ENCODE data around the gene OPCML.

Gene OPCML

GRCh38 chr11:132943357-132943705, 589.0 kb downstream of the OPCML start:
- no peak overlapping the region for H3K9ac ChIP-seq (ENCODE audit: low read length)
- TF ChIP-seq EZH2phosphoT487 (conservative IDR thresholded peaks at IDR 0.05; ENCODE audit: low read length) (no peak), CTCF (IDR thresholded peaks at IDR 0.05; ENCODE audit: insufficient read depth, low read length, poor library complexity, severe bottlenecking) (no peak)
- H3K9me2 ChIP-seq (replicated peaks; ENCODE audit: insufficient read depth, low read length), result no peaks in the 10 kb centered on the region
- no peak overlapping the region for H3K4me2 ChIP-seq (ENCODE audit: low read depth, low read length, poor library complexity, severe bottlenecking)
- H3F3A ChIP-seq (ENCODE audit: insufficient read depth), result no peaks in the 10 kb centered on the region
- H3K79me2 ChIP-seq (ENCODE audit: insufficient read depth, low read length), result no peaks in the 10 kb centered on the region
- no peaks in the 10 kb centered on the region for H3K9me3 ChIP-seq (ENCODE audit: insufficient read depth, low read length)
- no peaks in the 10 kb centered on the region for H4K20me1 ChIP-seq (ENCODE audit: low read depth, low read length)
- no peaks in the 10 kb centered on the region for H3K27me3 ChIP-seq (ENCODE audit: low read length)
- no peaks in the 10 kb centered on the region for H3K36me3 ChIP-seq (ENCODE audit: low read length)
- no peak overlapping the region for H3K27ac ChIP-seq (ENCODE audit: low read depth, low read length)
- no peak overlapping the region for H2AFZ ChIP-seq (ENCODE audit: low read depth, low read length, severe bottlenecking)
- no peak overlapping the region for H3K4me3 ChIP-seq (ENCODE audit: insufficient read depth, low read length, poor library complexity, severe bottlenecking)

DNA sequence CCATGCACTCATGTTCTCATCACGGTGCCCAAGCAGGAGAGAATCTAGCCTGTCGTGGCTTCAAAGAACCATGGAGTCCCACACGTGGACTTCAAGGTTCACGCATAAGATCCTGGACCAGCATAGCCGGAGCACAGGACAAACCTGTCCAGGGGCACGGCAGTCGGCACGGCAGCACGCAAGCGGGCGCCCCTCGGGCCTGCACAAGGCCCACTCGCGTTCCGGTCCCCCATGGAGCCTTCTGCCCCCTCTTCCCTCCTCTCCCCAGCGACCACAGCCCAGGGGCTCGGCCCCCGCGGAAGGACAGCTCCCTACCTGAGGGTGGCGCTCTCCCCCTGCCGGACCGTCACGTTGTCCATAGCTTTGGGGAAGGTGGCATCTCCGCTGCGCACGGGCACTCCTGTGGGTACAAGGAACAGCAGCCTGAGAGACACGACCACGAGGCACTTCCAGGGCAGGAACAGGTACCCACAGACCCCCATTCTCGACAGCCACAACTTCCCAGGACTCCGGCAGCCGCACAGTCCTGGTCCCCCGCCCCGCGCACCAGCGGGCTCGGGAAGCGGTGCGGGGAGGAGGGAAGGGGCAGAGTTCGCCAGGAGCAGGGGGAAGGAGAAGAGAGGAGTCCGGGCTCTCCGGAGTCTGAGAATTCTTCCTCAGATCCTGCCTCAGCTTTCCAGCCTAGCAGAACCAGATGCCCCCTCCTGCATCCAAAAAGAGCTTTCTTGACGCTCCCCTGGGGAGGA, 589.5 kb downstream of the OPCML start:
- Histone ChIP-seq H3K79me2 (ENCODE audit: insufficient read depth, low read length) (no peaks in the 10 kb centered on the region), H4K20me1 (ENCODE audit: low read depth, low read length) (no peaks in the 10 kb centered on the region), H3K9me2 (replicated peaks; ENCODE audit: insufficient read depth, low read length) (no peaks in the 10 kb centered on the region), H3K9me3 (ENCODE audit: insufficient read depth, low read length) (no peaks in the 10 kb centered on the region), H3K9ac (ENCODE audit: low read length) (no peak overlapping the region), H3K27ac (ENCODE audit: low read depth, low read length) (no peak overlapping the region), H3F3A (ENCODE audit: insufficient read depth) (no peaks in the 10 kb centered on the region), H3K27me3 (ENCODE audit: low read length) (no peaks in the 10 kb centered on the region), H3K4me2 (ENCODE audit: low read depth, low read length, poor library complexity, severe bottlenecking) (no peak overlapping the region), H3K4me3 (ENCODE audit: insufficient read depth, low read length, poor library complexity, severe bottlenecking) (no peak overlapping the region), H2AFZ (ENCODE audit: low read depth, low read length, severe bottlenecking) (no peak overlapping the region), H3K36me3 (ENCODE audit: low read length) (no peaks in the 10 kb centered on the region)
- TF ChIP-seq EZH2phosphoT487 (conservative IDR thresholded peaks at IDR 0.05; ENCODE audit: low read length) (no peak), CTCF (IDR thresholded peaks at IDR 0.05; ENCODE audit: insufficient read depth, low read length, poor library complexity, severe bottlenecking) (no peak)

DNA sequence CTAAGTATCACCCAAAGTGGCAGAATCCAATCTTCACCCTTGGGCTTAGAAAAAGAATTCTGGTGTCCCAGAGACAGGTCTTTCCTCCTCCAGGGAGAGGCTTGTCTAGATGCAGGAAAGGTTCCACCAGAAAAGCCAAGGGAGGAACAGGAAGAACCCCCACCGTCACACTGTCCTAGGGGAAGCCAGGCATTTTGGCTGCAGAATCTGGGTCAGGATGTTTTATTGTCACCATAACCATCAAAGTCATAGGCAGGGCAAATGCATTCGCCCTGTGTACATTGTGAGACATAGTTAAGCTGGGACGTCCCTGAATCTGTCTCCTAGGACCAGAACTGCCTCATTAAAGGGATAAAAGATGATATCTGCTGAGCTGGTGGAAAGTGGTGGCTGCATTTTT, 590.5 kb downstream of the OPCML start:
- Histone ChIP-seq H3K27me3 (ENCODE audit: low read length) (no peaks in the 10 kb centered on the region), H3K4me2 (ENCODE audit: low read depth, low read length, poor library complexity, severe bottlenecking) (no peak overlapping the region), H2AFZ (ENCODE audit: low read depth, low read length, severe bottlenecking) (no peak overlapping the region), H3F3A (ENCODE audit: insufficient read depth) (no peaks in the 10 kb centered on the region), H3K27ac (ENCODE audit: low read depth, low read length) (no peak overlapping the region), H3K36me3 (ENCODE audit: low read length) (no peaks in the 10 kb centered on the region), H3K9ac (ENCODE audit: low read length) (no peak overlapping the region), H3K4me3 (ENCODE audit: insufficient read depth, low read length, poor library complexity, severe bottlenecking) (no peak overlapping the region), H3K79me2 (ENCODE audit: insufficient read depth, low read length) (no peaks in the 10 kb centered on the region), H3K9me2 (replicated peaks; ENCODE audit: insufficient read depth, low read length) (no peaks in the 10 kb centered on the region), H4K20me1 (ENCODE audit: low read depth, low read length) (no peaks in the 10 kb centered on the region), H3K9me3 (ENCODE audit: insufficient read depth, low read length) (no peaks in the 10 kb centered on the region)
- TF ChIP-seq EZH2phosphoT487 (conservative IDR thresholded peaks at IDR 0.05; ENCODE audit: low read length) (no peak), CTCF (IDR thresholded peaks at IDR 0.05; ENCODE audit: insufficient read depth, low read length, poor library complexity, severe bottlenecking) (no peak)
